ENCODE results near the gene KRTAP10-8.

- TF ChIP-seq POLR2AphosphoS5 (IDR thresholded peaks at IDR 0.05) (no peak), CTCF (IDR thresholded peaks at IDR 0.05) (no peak), POLR2A (IDR thresholded peaks at IDR 0.05; ENCODE audit: low read depth) (no peak), EP300 (IDR thresholded peaks at IDR 0.05) (no peak)
Observed at GRCh38 chr21:44599264-44600029, 12.4 kb upstream of the KRTAP10-8 start.
